Thyroid gland (tissue), 4 donors: ENCODE data around the gene TMEM30B. TPM values are rescaled to one million over a fixed set of nuclear protein-coding genes. Genes with fewer than 3 reads are reported as not detected.
"Not testable (repeated sequence)": the region's sequence is repeated elsewhere in the genome, so short reads cannot be mapped to it uniquely, and the experiment has no call there.

Source experiments
- DNase-seq, 2 donors: peaks; one replicate each; pipeline ENCODE4 v3.0.0-alpha.2; 2019
- H3K27ac ChIP-seq, 3 donors: fragments of 200-600 bp; sonication (generic); 1 replicate in 2 of 3; 2 replicates in 1 of 3; pipeline ENCODE4 v1.5.1; 2016 to 2019; ENCODE audit warnings: mild to moderate bottlenecking in 1 of 3, moderate library complexity in 1 of 3
- H3K27me3 ChIP-seq: fragments of 200-600 bp; sonication (generic); one replicate; pipeline ENCODE4 v1.5.1; 2019
- H3K36me3 ChIP-seq, 2 donors: fragments of 200-600 bp; sonication (generic); one replicate each; pipeline ENCODE4 v1.5.1; 2016 to 2019
- H3K4me1 ChIP-seq, 2 donors: fragments of 200-600 bp; sonication (generic); one replicate each; pipeline ENCODE4 v1.5.1; 2017 to 2019
- H3K4me3 ChIP-seq, 3 donors: fragments of 200-600 bp; sonication (generic); replicated peaks in 1 of 3; 1 replicate in 2 of 3; 2 replicates in 1 of 3; pipeline ENCODE4 v1.5.1; 2016; ENCODE audit warnings: mild to moderate bottlenecking in 1 of 3
- H3K9me3 ChIP-seq: fragments of 200-600 bp; sonication (generic); one replicate; pipeline ENCODE4 v1.5.1; 2017
- POLR2A ChIP-seq, 2 donors: fragments of 450-650 bp; IDR thresholded peaks; one replicate each; pipeline ENCODE4 v1.6.1; 2017; ENCODE audit warnings: antibody characterized with exemption in 2 of 2, mild to moderate bottlenecking in 2 of 2, moderate library complexity in 1 of 2
- WGBS, 2 donors: methylation state at CpG; one replicate each; pipeline ENCODE4 v1.1.5; 2017; 5-methylcytosine and 5-hydroxymethylcytosine counted together
- intact Hi-C: fragments of 100-400 bp; cut with DNase I; formaldehyde crosslinking; loops from one replicate; pipeline ENCODE4 v1.15.1; 2023
- total RNA-seq, 4 donors: library from RNA; depleted of rRNA; stranded (reverse); fragments of >200 nt; gene quantifications; one replicate each; pipeline ENCODE4 v1.2.3, GENCODE V29; 2016
- TF ChIP-seq, protein P1 (sequence below), 6 experiments: fragments of 200-600 bp in 3 of 6; fragments of 450-650 bp in 3 of 6; sonication (generic) in 3 of 6; IDR thresholded peaks; one replicate each; pipeline ENCODE4 v1.5.1; 2016 to 2019; ENCODE audit warnings: antibody characterized with exemption in 6 of 6, mild to moderate bottlenecking in 2 of 6, inconsistent platforms in 1 of 6, moderate library complexity in 1 of 6

Gene TMEM30B
- total RNA-seq, 4 donors from 2014 or later, result 91.0 to 153 (median 124) TPM

DNA sequence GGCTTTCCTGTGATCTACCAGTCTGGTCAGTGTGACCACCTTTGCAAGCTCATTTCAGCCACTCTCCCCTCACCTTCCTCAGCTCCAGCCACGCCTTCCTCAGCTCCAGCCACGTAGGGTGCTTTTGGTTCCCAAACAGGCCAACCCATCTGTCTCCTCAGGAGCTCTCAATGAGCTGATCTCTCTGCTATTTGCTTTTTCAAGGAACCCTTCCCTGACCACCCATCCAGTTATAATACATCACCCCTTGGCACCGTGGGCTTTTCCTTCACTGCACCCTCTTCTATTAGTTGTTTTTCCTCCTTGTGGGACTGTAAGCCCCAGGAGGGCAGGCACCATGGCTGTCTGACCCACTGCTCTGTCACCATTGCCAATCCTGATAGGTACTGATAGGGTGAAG lies 37.9 kb upstream of the TMEM30B start:
- 43 to 49% methylated on average over 3 of the region's 3 CpGs for WGBS, 2 donors
- TF ChIP-seq, protein P1, sequence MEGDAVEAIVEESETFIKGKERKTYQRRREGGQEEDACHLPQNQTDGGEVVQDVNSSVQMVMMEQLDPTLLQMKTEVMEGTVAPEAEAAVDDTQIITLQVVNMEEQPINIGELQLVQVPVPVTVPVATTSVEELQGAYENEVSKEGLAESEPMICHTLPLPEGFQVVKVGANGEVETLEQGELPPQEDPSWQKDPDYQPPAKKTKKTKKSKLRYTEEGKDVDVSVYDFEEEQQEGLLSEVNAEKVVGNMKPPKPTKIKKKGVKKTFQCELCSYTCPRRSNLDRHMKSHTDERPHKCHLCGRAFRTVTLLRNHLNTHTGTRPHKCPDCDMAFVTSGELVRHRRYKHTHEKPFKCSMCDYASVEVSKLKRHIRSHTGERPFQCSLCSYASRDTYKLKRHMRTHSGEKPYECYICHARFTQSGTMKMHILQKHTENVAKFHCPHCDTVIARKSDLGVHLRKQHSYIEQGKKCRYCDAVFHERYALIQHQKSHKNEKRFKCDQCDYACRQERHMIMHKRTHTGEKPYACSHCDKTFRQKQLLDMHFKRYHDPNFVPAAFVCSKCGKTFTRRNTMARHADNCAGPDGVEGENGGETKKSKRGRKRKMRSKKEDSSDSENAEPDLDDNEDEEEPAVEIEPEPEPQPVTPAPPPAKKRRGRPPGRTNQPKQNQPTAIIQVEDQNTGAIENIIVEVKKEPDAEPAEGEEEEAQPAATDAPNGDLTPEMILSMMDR (IDR thresholded peaks at IDR 0.05), result no peak
- TF ChIP-seq POLR2A (IDR thresholded peaks at IDR 0.05), result no peak
- Histone ChIP-seq H3K4me3 (no peak overlapping the region), H3K36me3 (no peaks in the 10 kb centered on the region), H3K27ac (peak overlapping the region; percentile 84 to 87 (median 84)), H3K9me3 (no peaks in the 10 kb centered on the region), H3K4me1 (peaks cover 11 to 33% of the 10 kb centered on the region in 2 donors), H3K27me3 (no peaks in the 10 kb centered on the region)
- peak; percentile 51 to 61 for DNase-seq
- intact Hi-C loops, result no loop called here

DNA sequence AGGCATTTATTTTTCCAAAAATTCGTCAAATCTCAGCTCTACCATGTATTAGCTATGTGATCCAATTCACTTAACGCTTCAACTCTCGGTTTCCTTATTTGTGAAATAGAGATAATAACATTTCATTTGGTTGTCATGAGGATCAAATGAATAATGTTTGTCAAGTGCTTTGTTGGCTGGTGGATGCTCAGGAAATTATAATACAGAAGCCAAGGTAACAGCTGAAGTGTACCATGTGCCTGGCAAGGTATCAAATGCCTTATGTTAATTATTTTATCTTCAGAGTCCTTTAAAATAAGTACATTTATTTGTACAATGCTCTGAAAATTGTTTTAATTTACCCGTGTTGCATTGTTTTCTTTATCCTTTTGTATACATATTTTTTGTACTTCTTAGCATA lies 34.2 kb upstream of the TMEM30B start:
- Histone ChIP-seq H3K9me3 (no peaks in the 10 kb centered on the region), H3K36me3 (no peaks in the 10 kb centered on the region), H3K4me3 (no peak overlapping the region), H3K27me3 (no peaks in the 10 kb centered on the region), H3K27ac (no peak overlapping the region), H3K4me1 (peaks cover 11 to 25% of the 10 kb centered on the region in 2 donors)
- intact Hi-C loops, result no loop called here
- WGBS, 2 donors, result 85 to 87% methylated on average over 4 of the region's 4 CpGs
- TF ChIP-seq, protein P1 (IDR thresholded peaks at IDR 0.05), result no peak
- no peak for TF ChIP-seq POLR2A (IDR thresholded peaks at IDR 0.05)
- no peak for DNase-seq

DNA sequence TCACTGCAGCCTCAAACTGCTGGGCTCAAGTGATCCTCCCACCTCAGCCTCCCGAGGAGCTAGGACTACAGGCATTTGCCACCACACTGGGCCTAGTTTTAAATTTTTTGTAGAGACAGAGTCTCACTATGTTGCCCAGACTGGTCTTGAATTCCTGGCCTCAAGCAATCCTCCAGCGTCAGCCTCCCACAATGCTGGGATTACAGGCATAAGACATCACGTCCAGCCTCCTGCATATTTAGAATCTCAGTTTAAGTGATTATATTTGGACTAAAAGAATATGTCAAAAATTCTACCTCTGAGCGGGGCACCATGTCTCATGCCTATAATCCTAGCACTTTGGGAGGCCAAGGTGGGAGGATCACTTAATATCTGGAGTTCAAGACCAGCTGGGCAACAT lies 27.6 kb upstream of the TMEM30B start:
- WGBS, 2 donors, result 93 to 94% methylated on average over 4 of the region's 4 CpGs
- H3K4me1 ChIP-seq, DNase-seq, intact Hi-C loops, H3K27ac ChIP-seq, H3K4me3 ChIP-seq, H3K36me3 ChIP-seq, H3K27me3 ChIP-seq, H3K9me3 ChIP-seq: not testable (repeated sequence)

DNA sequence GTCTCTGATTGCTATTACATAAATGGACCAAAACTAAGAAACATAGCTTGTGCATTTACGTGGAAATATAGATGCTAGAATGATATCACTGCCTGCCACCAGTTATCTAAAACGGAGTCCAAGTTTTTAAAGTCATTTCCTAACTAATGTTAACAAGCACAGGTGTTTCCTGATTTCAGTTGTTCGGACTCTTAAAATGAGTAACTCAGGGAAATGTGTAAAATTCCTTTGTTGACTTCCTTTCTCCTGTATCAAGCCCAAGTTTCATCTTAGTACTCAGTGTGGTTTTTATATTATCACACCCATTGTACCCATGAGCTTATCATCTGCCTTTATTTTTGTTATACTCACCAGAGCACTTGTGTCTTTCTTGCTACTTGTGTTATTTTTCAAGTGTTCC lies 27.1 kb upstream of the TMEM30B start:
- DNase-seq, result no peak
- Histone ChIP-seq H3K36me3 (no peaks in the 10 kb centered on the region), H3K4me3 (no peak overlapping the region), H3K9me3 (no peaks in the 10 kb centered on the region), H3K27me3 (no peaks in the 10 kb centered on the region), H3K4me1 (no peaks in the 10 kb centered on the region), H3K27ac (no peak overlapping the region)
- intact Hi-C loops, result no loop called here
- 51 to 54% methylated on average over 3 of the region's 3 CpGs for WGBS, 2 donors
- TF ChIP-seq, protein P1 (IDR thresholded peaks at IDR 0.05), result no peak
- no peak for TF ChIP-seq POLR2A (IDR thresholded peaks at IDR 0.05)

DNA sequence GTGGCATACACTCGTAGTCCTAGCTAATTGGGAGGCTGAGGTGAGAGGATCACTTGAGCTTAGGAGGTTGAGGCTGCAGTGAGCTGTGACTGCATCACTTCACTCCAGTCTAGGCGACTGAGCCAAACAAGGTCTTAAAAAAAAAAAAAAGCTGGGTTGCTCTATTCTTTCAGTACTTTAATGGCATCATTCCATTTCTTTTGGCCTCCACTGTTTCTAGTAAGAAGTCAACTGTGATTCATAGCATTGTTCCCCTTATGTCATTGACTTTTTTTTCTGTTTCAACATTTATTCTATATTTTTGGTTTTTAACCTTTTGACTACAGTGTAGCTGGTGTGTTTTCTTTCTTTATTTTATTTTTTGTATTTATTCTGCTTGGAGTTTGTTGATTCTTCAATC lies 23.6 kb upstream of the TMEM30B start:
- intact Hi-C loops, result no loop called here
- 91 to 95% methylated on average over 2 of the region's 2 CpGs for WGBS, 2 donors

More for the DNA sequence above, 23.6 kb upstream of the TMEM30B start:
- H3K4me1 ChIP-seq, result no peaks in the 10 kb centered on the region
- no peaks in the 10 kb centered on the region for H3K36me3 ChIP-seq
- DNase-seq, result no peak
- H3K4me3 ChIP-seq, result no peak overlapping the region
- H3K9me3 ChIP-seq, result no peaks in the 10 kb centered on the region
- H3K27ac ChIP-seq, result no peak overlapping the region
- TF ChIP-seq, protein P1 (IDR thresholded peaks at IDR 0.05), result no peak
- TF ChIP-seq POLR2A (IDR thresholded peaks at IDR 0.05), result no peak
- no peaks in the 10 kb centered on the region for H3K27me3 ChIP-seq
